Activated CD8-positive, alpha-beta memory T cell treated with anti-CD3 and anti-CD28 coated beads, Interleukin-2, amount 50 U/mL, for 48 hours (primary cell): Measurements from ENCODE around the gene L3MBTL3.

Experiments used
- DNase-seq: peaks from one replicate; pipeline ENCODE4 v3.0.0-alpha.2; 2020

Gene L3MBTL3

DNA sequence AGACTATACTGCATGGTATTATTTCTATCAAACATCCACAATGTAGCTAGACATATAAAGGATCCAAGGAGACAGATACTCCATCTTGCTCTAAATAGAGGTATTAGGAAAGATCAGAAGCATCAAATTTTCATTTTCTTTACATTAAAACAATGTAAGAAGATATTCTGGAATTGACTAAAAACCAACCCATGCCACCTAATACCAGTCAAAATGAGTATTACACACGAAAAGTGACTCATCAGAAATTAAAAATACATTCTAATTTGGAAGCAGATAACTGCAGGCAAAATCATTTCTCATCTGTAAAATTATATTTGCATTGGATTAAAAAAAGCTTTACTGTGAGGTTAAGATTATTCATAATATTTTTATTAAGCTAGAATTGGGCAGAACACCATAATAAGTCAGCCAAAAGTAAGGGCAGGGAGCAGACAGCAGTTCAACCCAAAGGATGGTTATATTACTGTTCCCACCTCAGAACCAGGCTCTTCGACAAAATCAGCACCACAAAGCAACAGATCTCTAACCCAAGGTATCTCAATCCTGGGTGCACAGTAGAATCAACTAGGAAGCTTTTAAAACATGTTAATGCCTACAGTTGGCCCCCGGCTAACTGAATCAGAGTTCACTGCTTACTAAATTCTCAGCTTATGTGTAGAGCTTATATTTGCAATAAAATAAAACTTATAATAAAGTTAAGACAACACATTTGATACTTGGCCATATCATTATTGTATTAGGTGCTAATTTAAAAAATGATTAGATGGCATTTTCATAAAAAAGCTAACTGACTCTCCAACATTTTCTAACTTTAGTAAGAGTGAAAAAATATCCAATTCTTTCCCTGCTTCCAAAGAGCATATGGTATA, 169.2 kb downstream of the L3MBTL3 start:
- no peak for DNase-seq

DNA sequence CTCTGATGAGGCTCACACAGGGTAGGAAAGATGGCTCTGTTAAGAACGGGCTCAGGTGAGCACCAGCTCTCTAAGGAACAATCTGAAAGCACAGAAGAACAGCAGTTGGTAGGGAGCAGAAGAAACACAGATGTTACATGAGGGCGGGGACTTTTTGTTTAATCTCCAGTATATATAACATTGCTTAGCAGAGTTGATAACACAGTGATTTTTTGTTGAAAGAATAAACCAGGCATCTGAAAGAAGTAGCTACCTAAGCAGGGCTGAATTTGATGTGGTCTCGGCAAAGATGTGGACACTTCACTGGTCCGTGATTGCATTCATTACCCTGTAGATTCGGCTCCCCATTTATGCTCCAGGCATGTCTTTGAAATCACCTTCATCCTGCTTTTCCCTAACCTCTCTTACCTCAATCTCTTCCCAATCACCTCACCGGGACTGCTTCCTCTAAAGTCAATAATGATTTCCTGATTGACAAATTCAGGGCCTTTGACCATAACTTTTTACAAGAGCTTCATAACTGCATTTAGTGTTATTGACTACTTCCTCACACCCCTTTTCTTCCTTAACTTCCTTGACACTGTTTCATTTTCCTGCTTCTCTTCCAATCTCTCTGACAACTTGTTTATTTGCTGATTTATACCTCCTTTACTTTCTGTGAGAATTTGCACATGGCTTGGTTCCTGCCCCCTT, 170.0 kb downstream of the L3MBTL3 start:
- DNase-seq = no peak

DNA sequence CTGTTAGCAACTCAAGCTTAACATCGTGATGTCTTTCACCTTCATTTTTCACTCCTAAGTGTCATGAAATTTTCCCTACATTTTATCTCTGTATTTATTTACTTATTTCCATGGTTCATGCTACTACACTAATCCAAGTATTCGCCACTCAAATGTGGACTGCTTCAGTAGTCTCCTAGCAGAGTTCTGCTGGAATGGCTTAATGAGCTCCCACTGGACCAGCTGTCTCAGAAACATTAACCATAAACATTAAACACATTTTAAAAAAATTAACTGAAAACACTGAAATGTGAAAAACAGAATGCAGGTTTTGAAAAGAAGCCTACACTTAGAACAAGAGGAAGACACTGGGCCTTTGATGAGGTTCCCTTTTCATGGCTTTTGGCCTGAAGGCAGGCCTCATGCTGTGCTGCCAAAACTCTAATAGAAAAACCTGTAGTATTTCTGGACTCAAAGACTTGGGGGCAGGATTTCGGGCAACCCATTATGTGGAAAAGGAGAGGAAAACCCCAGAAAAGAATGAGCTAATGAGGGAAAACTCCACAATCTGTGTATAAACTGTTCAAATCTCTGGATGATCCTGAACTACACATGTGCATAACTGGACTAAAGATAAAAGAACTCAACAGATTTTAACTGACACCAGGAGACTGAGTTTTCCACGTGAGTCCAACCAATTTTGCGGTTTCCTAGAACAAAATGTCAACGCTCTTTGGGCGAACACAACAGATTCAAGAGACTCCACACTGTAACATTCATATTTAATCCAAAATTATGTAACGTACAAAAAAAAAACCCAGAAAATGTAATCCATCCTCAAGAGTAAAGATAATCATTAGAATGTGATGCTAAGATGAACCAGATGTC, 171.4 kb downstream of the L3MBTL3 start:
- no peak for DNase-seq
